NCI-H524 treated with DMSO at 0.1 percent for 48 hours (cell line): Measurements from ENCODE around the gene GIMAP1.

Experiments used
- DNase-seq: peaks from one replicate; lab custom pipeline; 2025; lab: John Stamatoyannopoulos, UW

The GIMAP1 gene

DNA sequence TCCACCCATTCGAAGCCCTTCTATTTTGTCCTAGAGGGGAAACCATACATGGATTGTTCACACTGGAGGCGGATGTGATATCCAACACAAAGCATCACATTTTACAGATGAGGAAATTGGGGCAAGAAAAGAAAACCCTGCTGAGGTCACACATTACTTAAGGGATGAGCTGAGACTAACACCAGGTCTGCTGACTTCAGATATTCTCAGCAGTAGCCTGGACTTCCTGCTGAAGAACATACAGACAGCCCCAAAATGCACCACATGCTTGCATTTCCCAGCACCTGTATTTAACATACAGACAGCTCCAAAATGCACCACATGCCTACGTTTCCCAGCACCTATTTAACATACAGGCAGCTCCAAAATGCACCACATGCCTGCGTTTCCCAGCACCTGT, 32.0 kb downstream of the GIMAP1 start:
- no peak for DNase-seq

GRCh38 chr7:150751702-150752101, 35.3 kb downstream of the GIMAP1 start:
- DNase-seq: no peak

GRCh38 chr7:150753239-150753638, 36.8 kb downstream of the GIMAP1 start:
- DNase-seq: no peak

DNA sequence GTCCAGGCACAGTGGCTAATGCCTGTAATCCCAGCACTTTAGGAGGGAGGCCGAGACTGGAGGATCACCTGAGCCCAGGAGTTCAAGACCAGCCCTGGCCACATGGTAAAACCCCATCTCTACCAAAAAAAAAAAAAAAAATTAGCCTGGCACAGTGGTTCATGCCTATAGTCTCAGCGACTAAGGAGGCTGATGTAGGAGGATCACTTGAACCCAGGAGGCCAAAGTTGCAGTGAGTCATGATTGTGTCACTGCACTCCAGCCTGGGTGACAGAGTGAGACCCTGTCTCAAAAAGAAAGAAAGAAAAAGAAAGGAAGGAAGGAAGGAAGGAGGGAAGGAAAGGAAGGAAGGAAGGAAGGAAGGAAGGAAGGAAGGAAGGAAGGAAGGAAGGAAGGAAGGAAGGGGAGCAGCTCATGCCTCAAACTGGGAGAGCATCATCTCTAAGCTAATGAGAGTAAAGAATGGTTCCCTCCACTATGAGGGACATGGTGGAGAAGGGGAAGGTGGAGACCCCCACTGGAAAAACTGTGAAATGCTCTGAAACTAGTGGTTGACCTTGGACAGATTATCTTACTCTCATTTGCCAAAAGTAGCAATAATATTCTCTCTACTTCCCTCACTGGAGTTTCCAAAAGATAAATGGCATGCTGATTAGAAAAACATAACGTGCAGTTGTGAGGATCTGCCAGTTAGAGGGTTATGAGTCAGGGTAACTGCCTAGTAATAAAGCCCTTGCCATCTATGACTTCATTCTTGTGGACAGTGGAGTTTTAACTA, 37.6 kb downstream of the GIMAP1 start:
- DNase-seq: no peak

- no peak for DNase-seq
These were observed 38.5 kb downstream of the GIMAP1 start for GRCh38 chr7:150754951-150755350.

DNA sequence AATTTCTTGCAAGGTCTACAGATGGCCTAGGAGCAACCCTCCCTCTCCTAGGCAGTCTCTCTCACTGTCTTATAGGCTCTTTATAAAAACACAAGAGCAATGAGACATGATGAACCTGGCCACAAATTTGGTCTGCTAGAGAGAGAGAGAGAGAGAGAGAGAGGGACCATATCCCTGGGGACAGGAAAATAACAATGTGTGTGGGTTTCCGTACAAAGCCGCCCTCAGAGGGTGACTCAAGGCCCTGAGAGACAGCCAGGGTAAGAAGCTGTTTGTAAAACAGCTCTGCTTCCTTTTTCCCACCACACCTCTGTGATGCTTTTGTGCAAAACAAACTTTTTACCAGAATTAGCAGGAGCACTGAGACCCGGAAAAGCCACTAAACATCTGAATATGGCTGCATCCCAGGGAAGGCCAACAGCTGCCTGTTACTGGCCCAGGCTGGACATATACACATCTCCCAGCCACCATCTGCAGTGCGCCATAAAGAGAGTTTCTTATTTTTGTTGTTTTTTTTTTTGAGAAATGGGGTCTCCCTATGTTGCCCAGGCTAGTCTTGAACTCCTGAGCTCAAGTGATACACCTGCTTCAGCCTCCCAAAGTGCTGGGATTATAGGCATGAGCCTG, 39.2 kb downstream of the GIMAP1 start:
- DNase-seq: no peak

DNA sequence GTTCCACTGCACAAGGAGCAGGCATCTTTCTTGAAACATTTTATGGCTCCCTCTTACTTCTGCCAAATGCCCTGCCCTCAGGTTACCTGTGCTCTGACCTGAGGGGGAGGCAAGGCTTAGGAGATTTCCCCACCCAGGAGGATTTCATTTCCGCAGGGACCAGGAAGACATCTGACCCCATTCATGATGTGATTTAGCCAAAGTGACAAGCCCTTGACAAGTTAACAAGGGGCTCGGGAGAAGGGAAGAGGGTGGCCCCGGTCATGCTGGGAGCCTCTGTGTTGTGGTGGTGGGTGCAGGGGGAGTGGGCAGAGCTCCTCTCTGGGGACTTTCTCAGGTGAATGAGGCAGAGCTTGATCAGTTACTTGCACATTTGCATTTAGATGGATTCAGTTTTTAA, 39.8 kb downstream of the GIMAP1 start:
- no peak for DNase-seq

GRCh38 chr7:150756858-150757257, 40.4 kb downstream of the GIMAP1 start:
- DNase-seq: no peak

GRCh38 chr7:150759479-150759878, 43.1 kb downstream of the GIMAP1 start:
- DNase-seq: no peak

DNA sequence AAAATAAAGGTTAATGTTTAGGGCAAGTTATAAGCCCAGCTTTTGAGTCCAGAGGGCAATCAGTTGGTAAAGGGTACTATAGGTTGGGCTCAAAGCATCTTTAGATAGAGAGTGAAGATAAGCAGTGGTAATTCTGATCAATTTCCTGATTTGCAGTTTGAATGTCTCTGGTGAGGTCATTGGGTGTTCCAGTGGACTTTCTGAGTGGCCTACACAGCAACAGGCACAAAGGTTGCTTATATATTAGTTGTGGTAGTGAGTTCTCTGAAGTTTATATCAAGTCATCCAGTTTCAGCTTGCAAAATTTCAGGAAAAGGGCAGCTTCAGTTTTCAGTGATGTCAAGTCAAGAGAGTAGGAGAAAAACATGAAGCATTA, 49.9 kb downstream of the GIMAP1 start:
- DNase-seq: no peak

DNA sequence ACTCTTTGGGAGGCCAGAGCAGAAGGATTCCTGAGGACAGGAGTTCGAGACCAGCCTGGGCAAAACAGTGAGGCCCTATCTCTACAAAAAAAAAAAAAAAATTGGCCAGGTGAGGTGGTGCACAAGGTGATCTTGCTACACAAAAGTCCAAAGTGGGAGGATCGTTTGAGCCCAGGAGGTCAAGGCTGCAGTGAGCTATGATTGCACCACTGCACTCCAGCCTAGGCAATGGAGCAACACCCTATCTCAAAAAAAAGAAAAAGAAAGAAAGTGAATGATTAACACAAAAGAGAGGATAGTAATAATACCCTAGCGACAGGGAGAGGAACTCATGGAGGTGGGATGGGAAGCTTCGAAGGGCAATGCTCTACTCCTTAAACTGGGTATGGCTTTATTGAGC, 53.4 kb downstream of the GIMAP1 start:
- DNase-seq: no peak
